ENCODE data around the gene AHR. TPM values are rescaled to one million over a fixed set of nuclear protein-coding genes. Genes with fewer than 3 reads are reported as not detected.
"Not testable (repeated sequence)": the region's sequence is repeated elsewhere in the genome, so short reads cannot be mapped to it uniquely, and the experiment has no call there.

Gene AHR
- total RNA-seq, 1 experiment from 2014 or later, result not detected

DNA sequence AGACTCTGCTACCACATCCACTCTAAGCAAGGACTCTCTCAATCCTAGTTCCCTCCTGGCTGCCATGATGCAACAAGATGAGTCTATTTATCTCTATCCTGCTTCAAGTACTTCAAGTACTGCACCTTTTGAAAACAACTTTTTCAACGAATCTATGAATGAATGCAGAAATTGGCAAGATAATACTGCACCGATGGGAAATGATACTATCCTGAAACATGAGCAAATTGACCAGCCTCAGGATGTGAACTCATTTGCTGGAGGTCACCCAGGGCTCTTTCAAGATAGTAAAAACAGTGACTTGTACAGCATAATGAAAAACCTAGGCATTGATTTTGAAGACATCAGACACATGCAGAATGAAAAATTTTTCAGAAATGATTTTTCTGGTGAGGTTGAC lies 40.7 kb downstream of the AHR start:
- Histone ChIP-seq H2AFZ (ENCODE audit: low read length) (no peak overlapping the region), H3K4me2 (ENCODE audit: low read depth, low read length, poor library complexity, severe bottlenecking) (no peak overlapping the region), H3K27me3 (ENCODE audit: low read length) (no peaks in the 10 kb centered on the region), H3K27ac (ENCODE audit: low read length) (no peak overlapping the region), H3K36me3 (ENCODE audit: insufficient read depth, low read length) (no peaks in the 10 kb centered on the region), H3K79me2 (ENCODE audit: low read length) (no peaks in the 10 kb centered on the region), H4K20me1 (ENCODE audit: insufficient read depth, low read depth, low read length) (no peaks in the 10 kb centered on the region), H3K9me3 (ENCODE audit: low read length) (no peaks in the 10 kb centered on the region), H3K9ac (ENCODE audit: low read length) (no peak overlapping the region), H3K4me1 (ENCODE audit: low read length) (no peaks in the 10 kb centered on the region), H3K4me3 (ENCODE audit: low read length) (no peak overlapping the region), H3K9me2 (replicated peaks; ENCODE audit: insufficient read depth, low read length) (no peaks in the 10 kb centered on the region)
- DNase-seq, result no peak

DNA sequence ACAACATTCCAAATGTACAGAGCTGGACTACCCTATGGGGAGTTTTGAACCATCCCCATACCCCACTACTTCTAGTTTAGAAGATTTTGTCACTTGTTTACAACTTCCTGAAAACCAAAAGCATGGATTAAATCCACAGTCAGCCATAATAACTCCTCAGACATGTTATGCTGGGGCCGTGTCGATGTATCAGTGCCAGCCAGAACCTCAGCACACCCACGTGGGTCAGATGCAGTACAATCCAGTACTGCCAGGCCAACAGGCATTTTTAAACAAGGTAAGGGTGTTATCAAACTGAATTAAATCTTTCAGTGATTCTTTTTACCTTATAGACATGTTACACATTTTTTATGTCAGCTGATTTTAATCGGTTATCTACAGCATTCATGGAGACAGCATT lies 41.5 kb downstream of the AHR start:
- no peak overlapping the region for H3K27ac ChIP-seq (ENCODE audit: low read length)
- no peaks in the 10 kb centered on the region for H3K27me3 ChIP-seq (ENCODE audit: low read length)
- DNase-seq, result no peak
- no peak overlapping the region for H3K4me3 ChIP-seq (ENCODE audit: low read length)
- H3K9ac ChIP-seq (ENCODE audit: low read length), result no peak overlapping the region
- no peaks in the 10 kb centered on the region for H3K79me2 ChIP-seq (ENCODE audit: low read length)
- no peak overlapping the region for H2AFZ ChIP-seq (ENCODE audit: low read length)
- no peaks in the 10 kb centered on the region for H3K4me1 ChIP-seq (ENCODE audit: low read length)
- no peaks in the 10 kb centered on the region for H3K36me3 ChIP-seq (ENCODE audit: insufficient read depth, low read length)
- no peaks in the 10 kb centered on the region for H3K9me2 ChIP-seq (replicated peaks; ENCODE audit: insufficient read depth, low read length)
- H3K9me3 ChIP-seq (ENCODE audit: low read length), result no peaks in the 10 kb centered on the region
- no peaks in the 10 kb centered on the region for H4K20me1 ChIP-seq (ENCODE audit: insufficient read depth, low read depth, low read length)
- H3K4me2 ChIP-seq (ENCODE audit: low read depth, low read length, poor library complexity, severe bottlenecking), result no peak overlapping the region

DNA sequence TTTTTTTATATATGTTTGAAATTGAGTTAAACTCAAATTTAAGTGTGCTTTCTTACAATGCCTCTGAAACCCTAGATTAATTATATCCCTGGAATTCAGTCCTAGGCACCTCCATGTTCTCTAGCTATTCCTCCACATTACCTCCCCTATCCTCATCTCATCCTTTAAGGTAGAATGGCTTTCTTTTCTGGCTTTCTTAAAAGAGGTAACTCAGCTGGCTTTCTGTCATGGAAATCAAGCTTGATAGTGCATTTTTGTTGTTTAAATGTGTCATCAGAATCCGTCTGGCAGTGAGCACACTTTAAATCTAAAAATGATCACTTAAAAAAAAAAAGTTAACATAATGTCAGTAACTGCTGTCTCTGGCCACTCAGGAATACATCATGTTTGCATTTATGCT lies 42.2 kb downstream of the AHR start:
- no peaks in the 10 kb centered on the region for H4K20me1 ChIP-seq (ENCODE audit: insufficient read depth, low read depth, low read length)

DNA sequence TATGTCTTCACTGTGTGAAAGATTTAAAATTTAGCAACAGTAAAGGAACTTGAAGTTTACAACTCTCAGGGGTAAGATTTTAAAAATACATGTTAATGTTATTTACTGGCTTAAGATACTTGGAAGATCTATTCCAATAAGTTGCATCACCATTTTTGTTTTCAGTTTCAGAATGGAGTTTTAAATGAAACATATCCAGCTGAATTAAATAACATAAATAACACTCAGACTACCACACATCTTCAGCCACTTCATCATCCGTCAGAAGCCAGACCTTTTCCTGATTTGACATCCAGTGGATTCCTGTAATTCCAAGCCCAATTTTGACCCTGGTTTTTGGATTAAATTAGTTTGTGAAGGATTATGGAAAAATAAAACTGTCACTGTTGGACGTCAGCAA lies 44.3 kb downstream of the AHR start:
- Histone ChIP-seq H2AFZ (ENCODE audit: low read length) (no peak overlapping the region), H3K36me3 (ENCODE audit: insufficient read depth, low read length) (no peaks in the 10 kb centered on the region), H3K4me3 (ENCODE audit: low read length) (no peak overlapping the region), H3K4me1 (ENCODE audit: low read length) (no peaks in the 10 kb centered on the region), H3K9ac (ENCODE audit: low read length) (no peak overlapping the region), H3K9me2 (replicated peaks; ENCODE audit: insufficient read depth, low read length) (no peaks in the 10 kb centered on the region), H3K27ac (ENCODE audit: low read length) (no peak overlapping the region), H3K9me3 (ENCODE audit: low read length) (no peaks in the 10 kb centered on the region), H3K4me2 (ENCODE audit: low read depth, low read length, poor library complexity, severe bottlenecking) (no peak overlapping the region), H4K20me1 (ENCODE audit: insufficient read depth, low read depth, low read length) (no peaks in the 10 kb centered on the region), H3K79me2 (ENCODE audit: low read length) (no peaks in the 10 kb centered on the region), H3K27me3 (ENCODE audit: low read length) (no peaks in the 10 kb centered on the region)
- no peak for DNase-seq

More for the DNA sequence above, 42.2 kb downstream of the AHR start:
- no peak for DNase-seq
- no peak overlapping the region for H3K9ac ChIP-seq (ENCODE audit: low read length)
- no peak overlapping the region for H3K4me2 ChIP-seq (ENCODE audit: low read depth, low read length, poor library complexity, severe bottlenecking)
- no peak overlapping the region for H2AFZ ChIP-seq (ENCODE audit: low read length)
- H3K9me2 ChIP-seq (replicated peaks; ENCODE audit: insufficient read depth, low read length), result no peaks in the 10 kb centered on the region
- H3K27ac ChIP-seq (ENCODE audit: low read length), result no peak overlapping the region
- H3K79me2 ChIP-seq (ENCODE audit: low read length), result no peaks in the 10 kb centered on the region
- no peak overlapping the region for H3K4me3 ChIP-seq (ENCODE audit: low read length)
- H3K27me3 ChIP-seq (ENCODE audit: low read length), result no peaks in the 10 kb centered on the region
- no peaks in the 10 kb centered on the region for H3K4me1 ChIP-seq (ENCODE audit: low read length)
- no peaks in the 10 kb centered on the region for H3K9me3 ChIP-seq (ENCODE audit: low read length)
- H3K36me3 ChIP-seq (ENCODE audit: insufficient read depth, low read length), result no peaks in the 10 kb centered on the region

DNA sequence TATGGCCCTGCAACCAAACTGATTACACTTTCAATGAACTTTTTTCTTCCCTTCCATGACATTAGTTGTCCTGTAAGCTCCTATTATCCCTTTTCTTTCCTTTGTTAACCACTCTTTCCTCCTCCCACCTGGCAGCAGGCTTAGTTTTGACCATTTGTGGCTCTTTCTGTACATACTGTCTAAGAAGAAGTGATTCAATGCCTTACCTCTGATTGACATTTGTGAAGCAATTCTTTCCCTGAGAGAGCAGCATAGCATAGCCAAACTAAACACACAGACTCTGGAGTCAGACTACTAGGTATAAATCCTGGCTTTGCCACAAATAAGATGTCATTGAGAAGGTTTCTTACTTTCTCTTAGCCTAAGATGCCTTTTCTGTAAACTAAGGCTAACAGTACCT lies 48.9 kb downstream of the AHR start:
- H3K36me3 ChIP-seq (ENCODE audit: insufficient read depth, low read length), result no peaks in the 10 kb centered on the region
- no peak for DNase-seq
- no peaks in the 10 kb centered on the region for H3K4me1 ChIP-seq (ENCODE audit: low read length)
- no peak overlapping the region for H3K27ac ChIP-seq (ENCODE audit: low read length)
- no peaks in the 10 kb centered on the region for H4K20me1 ChIP-seq (ENCODE audit: insufficient read depth, low read depth, low read length)
- H3K4me2 ChIP-seq (ENCODE audit: low read depth, low read length, poor library complexity, severe bottlenecking), result no peak overlapping the region
- H3K79me2 ChIP-seq (ENCODE audit: low read length), result no peaks in the 10 kb centered on the region
- no peaks in the 10 kb centered on the region for H3K27me3 ChIP-seq (ENCODE audit: low read length)
- no peak overlapping the region for H2AFZ ChIP-seq (ENCODE audit: low read length)
- no peaks in the 10 kb centered on the region for H3K9me3 ChIP-seq (ENCODE audit: low read length)
- no peak overlapping the region for H3K4me3 ChIP-seq (ENCODE audit: low read length)
- no peak overlapping the region for H3K9ac ChIP-seq (ENCODE audit: low read length)
- H3K9me2 ChIP-seq (replicated peaks; ENCODE audit: insufficient read depth, low read length), result no peaks in the 10 kb centered on the region

DNA sequence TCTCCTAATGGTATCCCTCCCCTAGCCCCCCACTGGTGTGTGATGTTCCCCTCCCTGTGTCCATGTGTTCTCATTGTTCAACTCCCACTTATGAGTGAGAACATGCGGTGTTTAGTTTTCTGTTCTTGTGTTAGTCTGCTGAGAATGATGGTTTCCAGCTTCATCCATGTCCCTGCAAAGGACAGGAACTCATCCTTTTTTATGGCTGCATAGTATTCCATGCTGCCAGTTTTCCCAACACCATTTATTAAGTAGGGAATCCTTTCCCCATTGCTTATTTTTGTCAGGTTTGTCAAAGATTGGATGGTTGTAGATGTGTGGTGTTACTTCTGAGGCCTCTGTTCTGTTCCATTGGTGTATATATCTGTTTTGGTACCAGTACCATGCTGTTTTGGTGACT lies 50.5 kb downstream of the AHR start:
- H3K27ac ChIP-seq (ENCODE audit: low read length); H3K27me3 ChIP-seq (ENCODE audit: low read length); H4K20me1 ChIP-seq (ENCODE audit: insufficient read depth, low read depth, low read length); H3K9me3 ChIP-seq (ENCODE audit: low read length); H3K9me2 ChIP-seq (replicated peaks; ENCODE audit: insufficient read depth, low read length); H3K36me3 ChIP-seq (ENCODE audit: insufficient read depth, low read length); H3K9ac ChIP-seq (ENCODE audit: low read length); H3K4me1 ChIP-seq (ENCODE audit: low read length); H3K4me2 ChIP-seq (ENCODE audit: low read depth, low read length, poor library complexity, severe bottlenecking); H3K79me2 ChIP-seq (ENCODE audit: low read length); H2AFZ ChIP-seq (ENCODE audit: low read length); DNase-seq; H3K4me3 ChIP-seq (ENCODE audit: low read length): not testable (repeated sequence)

DNA sequence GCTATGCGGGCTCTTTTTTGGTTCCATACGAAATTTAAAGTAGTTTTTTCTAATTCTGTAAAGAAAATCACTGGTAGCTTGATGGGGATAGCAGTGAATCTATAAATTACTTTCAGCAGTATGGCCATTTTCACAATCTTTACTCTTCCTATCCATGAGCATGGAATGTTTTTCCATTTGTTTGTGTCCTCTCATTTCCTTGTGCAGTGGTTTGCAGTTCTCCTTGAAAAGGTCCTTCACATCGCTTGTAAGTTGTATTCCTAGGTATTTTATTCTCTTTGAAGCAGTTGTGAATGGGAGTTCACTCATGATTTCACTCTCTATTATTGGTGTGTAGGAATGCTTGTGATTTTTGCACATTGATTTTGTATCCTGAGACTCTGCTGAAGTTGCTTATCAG lies 51.9 kb downstream of the AHR start:
- not testable (repeated sequence) for H3K9ac ChIP-seq (ENCODE audit: low read length); H3K27ac ChIP-seq (ENCODE audit: low read length); H3K4me2 ChIP-seq (ENCODE audit: low read depth, low read length, poor library complexity, severe bottlenecking); H3K4me1 ChIP-seq (ENCODE audit: low read length); H3K9me3 ChIP-seq (ENCODE audit: low read length); H4K20me1 ChIP-seq (ENCODE audit: insufficient read depth, low read depth, low read length); H3K9me2 ChIP-seq (replicated peaks; ENCODE audit: insufficient read depth, low read length); H3K79me2 ChIP-seq (ENCODE audit: low read length); H3K36me3 ChIP-seq (ENCODE audit: insufficient read depth, low read length); H3K4me3 ChIP-seq (ENCODE audit: low read length); H3K27me3 ChIP-seq (ENCODE audit: low read length); H2AFZ ChIP-seq (ENCODE audit: low read length); DNase-seq

DNA sequence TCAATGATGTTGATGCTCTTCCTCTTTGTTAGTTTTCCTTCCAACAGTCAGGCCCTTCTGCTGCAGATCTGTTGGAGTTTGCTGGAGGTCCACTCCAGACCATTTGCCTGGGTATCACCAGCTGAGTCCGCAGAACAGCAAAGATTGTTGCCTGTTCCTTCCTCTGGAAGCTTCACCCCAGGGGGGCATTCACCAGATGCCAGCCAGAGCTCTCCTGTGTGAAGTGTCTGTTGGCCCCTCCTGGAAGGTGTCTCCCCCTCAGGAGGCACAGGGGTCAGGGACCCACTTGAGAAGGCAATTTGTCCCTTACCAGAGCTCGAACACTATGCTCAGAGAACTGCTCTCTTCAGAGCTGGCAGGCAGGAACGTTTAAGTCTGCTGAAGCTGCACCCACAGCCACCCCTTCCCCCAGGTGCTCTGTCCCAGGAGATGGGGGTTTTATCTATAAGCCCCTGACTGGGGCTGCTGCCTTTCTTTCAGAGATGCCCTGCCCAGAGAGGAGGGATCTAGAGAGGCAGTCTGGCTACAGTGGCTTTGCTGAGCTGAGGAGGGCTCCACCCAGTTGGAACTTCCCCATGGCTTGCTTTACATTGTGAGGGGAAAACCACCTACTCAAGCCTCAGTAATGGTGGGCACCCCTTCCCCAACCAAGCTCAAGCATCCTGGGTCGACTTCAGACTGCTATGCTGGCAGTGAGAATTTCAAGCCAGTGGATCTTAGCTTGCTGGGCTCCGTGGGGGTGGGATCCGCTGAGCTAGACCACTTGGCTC lies 55.4 kb downstream of the AHR start:
- H3K9ac ChIP-seq (ENCODE audit: low read length); H3K4me2 ChIP-seq (ENCODE audit: low read depth, low read length, poor library complexity, severe bottlenecking); DNase-seq; H3K9me2 ChIP-seq (replicated peaks; ENCODE audit: insufficient read depth, low read length); H4K20me1 ChIP-seq (ENCODE audit: insufficient read depth, low read depth, low read length); H3K4me1 ChIP-seq (ENCODE audit: low read length); H3K27ac ChIP-seq (ENCODE audit: low read length); H3K9me3 ChIP-seq (ENCODE audit: low read length); H3K79me2 ChIP-seq (ENCODE audit: low read length); H3K27me3 ChIP-seq (ENCODE audit: low read length); H3K4me3 ChIP-seq (ENCODE audit: low read length); H3K36me3 ChIP-seq (ENCODE audit: insufficient read depth, low read length); H2AFZ ChIP-seq (ENCODE audit: low read length): not testable (repeated sequence)

DNA sequence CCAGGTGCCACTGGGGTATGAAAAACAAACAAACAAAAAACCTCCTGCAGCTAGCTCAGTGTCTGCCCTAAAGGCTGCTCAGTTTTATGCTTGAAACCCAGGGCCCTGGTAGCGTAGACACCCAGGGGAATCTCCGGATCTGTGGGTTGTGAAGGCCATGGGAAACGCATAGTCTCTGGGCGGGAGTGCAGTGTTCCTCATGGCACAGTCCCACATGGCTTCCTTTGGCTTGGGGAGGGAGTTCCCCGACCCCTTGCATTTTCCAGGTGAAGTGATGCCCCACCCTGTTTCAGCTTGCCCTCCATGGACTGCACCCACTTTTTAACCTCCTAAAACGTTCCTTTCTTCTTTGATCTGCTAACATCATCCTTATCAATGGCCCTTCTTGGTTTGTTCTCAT lies 56.0 kb downstream of the AHR start:
- Histone ChIP-seq H3K4me2 (ENCODE audit: low read depth, low read length, poor library complexity, severe bottlenecking) (no peak overlapping the region), H3K4me1 (ENCODE audit: low read length) (no peaks in the 10 kb centered on the region), H3K27me3 (ENCODE audit: low read length) (no peaks in the 10 kb centered on the region), H3K9ac (ENCODE audit: low read length) (no peak overlapping the region), H3K36me3 (ENCODE audit: insufficient read depth, low read length) (no peaks in the 10 kb centered on the region), H2AFZ (ENCODE audit: low read length) (no peak overlapping the region), H4K20me1 (ENCODE audit: insufficient read depth, low read depth, low read length) (no peaks in the 10 kb centered on the region), H3K79me2 (ENCODE audit: low read length) (no peaks in the 10 kb centered on the region), H3K27ac (ENCODE audit: low read length) (no peak overlapping the region), H3K9me2 (replicated peaks; ENCODE audit: insufficient read depth, low read length) (no peaks in the 10 kb centered on the region), H3K4me3 (ENCODE audit: low read length) (no peak overlapping the region), H3K9me3 (ENCODE audit: low read length) (no peaks in the 10 kb centered on the region)
- no peak for DNase-seq

All from Karpas-422 (cell line).